Neural progenitor cell (in vitro differentiated cells): ENCODE results near the gene COX19. TPM values are rescaled to one million over a fixed set of nuclear protein-coding genes. Genes with fewer than 3 reads are reported as not detected.

ENCODE experiments used
- DNase-seq: peaks from one replicate; pipeline ENCODE4 v3.0.0-alpha.2; 2016; ENCODE audit warnings: low spot score
- H2AFZ ChIP-seq: fragments of 200-600 bp; sonication (generic); replicated peaks from 2 replicates; pipeline ENCODE4 v1.6.1; 2016; ENCODE audit warnings: antibody characterized with exemption
- H3F3A ChIP-seq: fragments of 200-600 bp; sonication (generic); 2 replicates; pipeline ENCODE4 v1.6.1; 2016; ENCODE audit warnings: antibody characterized with exemption, low read depth
- H3K27ac ChIP-seq: fragments of 200-600 bp; sonication (generic); 2 replicates; pipeline ENCODE4 v1.5.1; 2016; ENCODE audit warnings: mild to moderate bottlenecking
- H3K27me3 ChIP-seq: fragments of 200-600 bp; sonication (generic); 2 replicates; pipeline ENCODE4 v1.6.1; 2016; ENCODE audit warnings: mild to moderate bottlenecking, moderate library complexity
- H3K36me3 ChIP-seq: fragments of 200-600 bp; sonication (generic); 2 replicates; pipeline ENCODE4 v1.5.1; 2016
- H3K4me1 ChIP-seq: fragments of 200-600 bp; sonication (generic); 2 replicates; pipeline ENCODE4 v1.6.1; 2016; ENCODE audit warnings: mixed run types
- H3K4me2 ChIP-seq: fragments of 200-600 bp; sonication (generic); 2 replicates; pipeline ENCODE4 v1.6.1; 2016
- H3K4me3 ChIP-seq: fragments of 200-600 bp; sonication (generic); 2 replicates; pipeline ENCODE4 v1.5.1; 2016
- H3K79me2 ChIP-seq: fragments of 200-600 bp; sonication (generic); 2 replicates; pipeline ENCODE4 v1.6.1; 2016; ENCODE audit warnings: low read depth
- H3K9ac ChIP-seq: fragments of 200-600 bp; sonication (generic); 2 replicates; pipeline ENCODE4 v1.6.1; 2016
- H3K9me3 ChIP-seq: fragments of 200-600 bp; sonication (generic); 2 replicates; pipeline ENCODE4 v1.5.1; 2016; ENCODE audit warnings: low read depth
- H4K20me1 ChIP-seq: fragments of 200-600 bp; sonication (generic); 2 replicates; pipeline ENCODE4 v1.6.1; 2016; ENCODE audit warnings: low read depth
- H3K27ac Mint-ChIP-seq: 3 replicates; pipeline ENCODE4 v1.8.0; 2021; ENCODE audit warnings: mixed read lengths
- H3K27me3 Mint-ChIP-seq: 2 replicates; pipeline ENCODE4 v1.8.0; 2022; ENCODE audit warnings: low read depth, mild to moderate bottlenecking, inconsistent platforms, moderate library complexity, mixed read lengths; ENCODE audit not compliant: insufficient read depth
- H3K36me3 Mint-ChIP-seq: 3 replicates; pipeline ENCODE4 v1.8.0; 2021; ENCODE audit warnings: mixed read lengths
- H3K4me1 Mint-ChIP-seq: 3 replicates; pipeline ENCODE4 v1.8.0; 2021; ENCODE audit warnings: mixed read lengths
- H3K4me3 Mint-ChIP-seq: 3 replicates; pipeline ENCODE4 v1.8.0; 2021; ENCODE audit warnings: mild to moderate bottlenecking, moderate library complexity, mixed read lengths
- H3K9me3 Mint-ChIP-seq: 3 replicates; pipeline ENCODE4 v1.8.0; 2020; ENCODE audit warnings: mixed read lengths
- CTCF ChIP-seq: fragments of 200-600 bp; sonication (generic); IDR thresholded peaks from 2 replicates; pipeline ENCODE4 v1.5.1; 2017; ENCODE audit warnings: antibody characterized with exemption, mild to moderate bottlenecking
- EZH2 ChIP-seq: fragments of 200-600 bp; sonication (generic); IDR thresholded peaks from 2 replicates; pipeline ENCODE4 v1.6.1; 2017; ENCODE audit warnings: antibody characterized with exemption, mild to moderate bottlenecking, moderate library complexity
- EZH2phosphoT487 ChIP-seq: fragments of 200-600 bp; sonication (generic); IDR thresholded peaks from 2 replicates; pipeline ENCODE4 v1.6.1; 2017; ENCODE audit warnings: antibody characterized with exemption
- total RNA-seq: library from RNA; depleted of rRNA; stranded (reverse); fragments of >200 nt; gene quantifications from 2 replicates; pipeline ENCODE4 v1.2.3, GENCODE V29; 2015; ENCODE audit warnings: low replicate concordance

The COX19 gene
- total RNA-seq, 1 donor from 2014 or later: 15.1 TPM

GRCh38 chr7:938546-939185 lies 36.7 kb downstream of the COX19 start:
- peaks cover 14% of the 10 kb centered on the region for H3K27me3 Mint-ChIP-seq
- H4K20me1 ChIP-seq: no peaks in the 10 kb centered on the region
- no peak overlapping the region for H2AFZ ChIP-seq
- H3K4me1 Mint-ChIP-seq: peaks cover 4% of the 10 kb centered on the region
- no peak overlapping the region for H3K27ac ChIP-seq
- no peak overlapping the region for H3K4me3 Mint-ChIP-seq
- H3F3A ChIP-seq: no peaks in the 10 kb centered on the region
- TF ChIP-seq CTCF (no peak), EZH2 (no peak), EZH2phosphoT487 (no peak)
- H3K79me2 ChIP-seq: no peaks in the 10 kb centered on the region
- no peaks in the 10 kb centered on the region for H3K4me1 ChIP-seq
- H3K27me3 ChIP-seq: peaks cover 26% of the 10 kb centered on the region
- no peaks in the 10 kb centered on the region for H3K36me3 ChIP-seq
- H3K9me3 ChIP-seq: no peaks in the 10 kb centered on the region
- H3K9ac ChIP-seq: no peak overlapping the region
- H3K4me3 ChIP-seq: no peak overlapping the region
- no peak overlapping the region for H3K27ac Mint-ChIP-seq
- no peak for DNase-seq
- no peaks in the 10 kb centered on the region for H3K36me3 Mint-ChIP-seq
- H3K4me2 ChIP-seq: no peak overlapping the region
- peaks cover 12% of the 10 kb centered on the region for H3K9me3 Mint-ChIP-seq

GRCh38 chr7:937856-938484 lies 37.4 kb downstream of the COX19 start:
- Histone ChIP-seq H2AFZ (no peak overlapping the region), H3K4me2 (no peak overlapping the region), H3K27me3 (peaks cover 24% of the 10 kb centered on the region), H3K27ac (no peak overlapping the region), H4K20me1 (no peaks in the 10 kb centered on the region), H3K9ac (no peak overlapping the region), H3K9me3 (no peaks in the 10 kb centered on the region), H3K36me3 (no peaks in the 10 kb centered on the region), H3K79me2 (no peaks in the 10 kb centered on the region), H3F3A (no peaks in the 10 kb centered on the region), H3K4me1 (no peaks in the 10 kb centered on the region), H3K4me3 (no peak overlapping the region)
- H3K27ac Mint-ChIP-seq: no peak overlapping the region
- H3K27me3 Mint-ChIP-seq: peaks cover 14% of the 10 kb centered on the region
- peaks cover 12% of the 10 kb centered on the region for H3K9me3 Mint-ChIP-seq
- TF ChIP-seq EZH2: no peak
- H3K4me1 Mint-ChIP-seq: peaks cover 4% of the 10 kb centered on the region
- DNase-seq: no peak
- H3K36me3 Mint-ChIP-seq: no peaks in the 10 kb centered on the region
- no peak overlapping the region for H3K4me3 Mint-ChIP-seq

- Histone ChIP-seq H3K4me2 (no peak overlapping the region), H3F3A (no peaks in the 10 kb centered on the region), H3K4me3 (no peak overlapping the region), H4K20me1 (no peaks in the 10 kb centered on the region), H3K4me1 (no peaks in the 10 kb centered on the region), H3K27me3 (peaks cover 17% of the 10 kb centered on the region), H3K79me2 (no peaks in the 10 kb centered on the region), H3K9ac (no peak overlapping the region), H2AFZ (no peak overlapping the region), H3K9me3 (no peaks in the 10 kb centered on the region), H3K27ac (no peak overlapping the region), H3K36me3 (no peaks in the 10 kb centered on the region)
- TF ChIP-seq EZH2 (no peak), CTCF (no peak), EZH2phosphoT487 (no peak)
- Mint-ChIP-seq H3K4me1 (peaks cover 4% of the 10 kb centered on the region), H3K36me3 (no peaks in the 10 kb centered on the region), H3K9me3 (peaks cover 12% of the 10 kb centered on the region), H3K27me3 (peaks cover 9% of the 10 kb centered on the region), H3K27ac (peak overlapping the region; percentile 66), H3K4me3 (no peak overlapping the region)
- no peak for DNase-seq
These were observed 38.8 kb downstream of the COX19 start for GRCh38 chr7:936386-937054.
